Choroid plexus epithelial cell (primary cell): ENCODE data around the gene DUT.
A peak's percentile ranks its signal among the peaks of the same experiment; 100 is the strongest.
"Not testable (repeated sequence)": the region's sequence is repeated elsewhere in the genome, so short reads cannot be mapped to it uniquely, and the experiment has no call there.

Source experiments
- DNase-seq: peaks from one replicate; pipeline ENCODE4 v3.0.0-alpha.2; 2010; ENCODE audit warnings: low read depth
- H3K4me3 ChIP-seq: 2 replicates; pipeline ENCODE4 v1.5.1; 2011; ENCODE audit warnings: low read depth, mild to moderate bottlenecking, control low read depth, low read length, moderate library complexity
- TF ChIP-seq, protein P1 (sequence below): conservative IDR thresholded peaks from 2 replicates; pipeline ENCODE4 v1.5.1; 2011; ENCODE audit warnings: low read depth, mild to moderate bottlenecking, control low read depth, inconsistent platforms, low read length, moderate library complexity

Gene DUT

DNA sequence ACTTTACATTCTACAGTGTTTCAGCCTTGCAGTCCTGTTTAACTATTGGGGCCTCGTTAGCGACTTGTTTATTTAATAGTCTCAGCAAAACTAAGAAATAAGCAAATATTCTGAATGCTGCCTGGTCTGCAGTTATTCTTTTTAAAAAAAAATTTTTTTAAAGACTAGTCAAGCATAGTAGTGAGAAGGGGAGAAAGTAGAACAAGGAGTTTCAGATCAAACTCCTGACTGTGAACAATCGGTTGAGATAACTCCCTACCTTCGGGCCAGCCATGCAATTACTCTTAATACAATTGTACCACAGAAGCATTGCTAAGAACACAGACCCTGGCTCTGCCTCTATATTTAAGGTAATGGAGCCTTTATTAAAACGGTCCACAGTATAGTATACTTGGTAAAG, 5.8 kb upstream of the DUT start:
- no peak overlapping the region for H3K4me3 ChIP-seq
- TF ChIP-seq, protein P1, sequence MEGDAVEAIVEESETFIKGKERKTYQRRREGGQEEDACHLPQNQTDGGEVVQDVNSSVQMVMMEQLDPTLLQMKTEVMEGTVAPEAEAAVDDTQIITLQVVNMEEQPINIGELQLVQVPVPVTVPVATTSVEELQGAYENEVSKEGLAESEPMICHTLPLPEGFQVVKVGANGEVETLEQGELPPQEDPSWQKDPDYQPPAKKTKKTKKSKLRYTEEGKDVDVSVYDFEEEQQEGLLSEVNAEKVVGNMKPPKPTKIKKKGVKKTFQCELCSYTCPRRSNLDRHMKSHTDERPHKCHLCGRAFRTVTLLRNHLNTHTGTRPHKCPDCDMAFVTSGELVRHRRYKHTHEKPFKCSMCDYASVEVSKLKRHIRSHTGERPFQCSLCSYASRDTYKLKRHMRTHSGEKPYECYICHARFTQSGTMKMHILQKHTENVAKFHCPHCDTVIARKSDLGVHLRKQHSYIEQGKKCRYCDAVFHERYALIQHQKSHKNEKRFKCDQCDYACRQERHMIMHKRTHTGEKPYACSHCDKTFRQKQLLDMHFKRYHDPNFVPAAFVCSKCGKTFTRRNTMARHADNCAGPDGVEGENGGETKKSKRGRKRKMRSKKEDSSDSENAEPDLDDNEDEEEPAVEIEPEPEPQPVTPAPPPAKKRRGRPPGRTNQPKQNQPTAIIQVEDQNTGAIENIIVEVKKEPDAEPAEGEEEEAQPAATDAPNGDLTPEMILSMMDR = no peak
- DNase-seq = no peak

GRCh38 chr15:48326180-48326579, 5.0 kb upstream of the DUT start:
- DNase-seq, H3K4me3 ChIP-seq: not testable (repeated sequence)

DNA sequence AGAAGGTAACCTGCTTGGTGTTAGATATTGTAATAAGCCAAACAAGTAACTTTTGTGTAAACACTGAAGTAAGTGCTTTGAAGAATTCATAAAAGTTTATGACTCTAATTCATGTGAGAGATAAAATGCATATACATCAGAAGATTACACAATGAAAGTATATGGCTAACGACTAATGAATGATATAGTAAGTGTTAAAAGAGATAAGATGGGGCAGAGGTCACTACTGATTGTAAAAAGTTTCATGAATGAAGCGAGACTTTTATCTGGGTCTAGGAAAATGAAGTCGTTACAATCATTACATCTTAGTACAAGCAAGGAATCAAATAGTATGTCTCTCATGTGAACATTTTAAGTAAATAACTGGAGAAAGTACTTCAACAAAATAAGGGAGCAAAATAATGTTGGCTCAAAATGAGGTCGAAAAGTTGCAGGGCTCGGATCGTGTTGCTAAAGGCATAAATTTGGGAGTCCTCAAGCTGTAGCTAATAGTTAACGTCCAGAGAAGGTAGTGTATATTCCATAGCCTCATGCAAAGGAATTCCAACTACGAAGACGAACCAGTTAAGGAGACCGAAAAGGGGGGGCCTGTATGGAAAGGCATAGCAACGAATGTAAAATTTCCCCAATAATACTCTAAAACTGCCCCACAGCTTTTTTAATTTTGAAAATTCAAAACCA, 984 bp upstream of the DUT start:
- H3K4me3 ChIP-seq = peak overlapping the region; percentile 86
- peak; percentile 35 for DNase-seq
- TF ChIP-seq, protein P1 = no peak

- TF ChIP-seq, protein P1 = no peak
- H3K4me3 ChIP-seq = peak overlapping the region; percentile 86
- peak; percentile 63 for DNase-seq
Observed at GRCh38 chr15:48331796-48332641, 790 bp downstream of the DUT start.

GRCh38 chr15:48332642-48333034, 1.4 kb downstream of the DUT start:
- H3K4me3 ChIP-seq = peak overlapping the region; percentile 6
- DNase-seq = no peak
- TF ChIP-seq, protein P1 = no peak

GRCh38 chr15:48333540-48333939, 2.3 kb downstream of the DUT start:
- no peak overlapping the region for H3K4me3 ChIP-seq
- TF ChIP-seq, protein P1 = no peak

GRCh38 chr15:48334260-48334659, 3.0 kb downstream of the DUT start:
- TF ChIP-seq, protein P1 = peak; percentile 50
- DNase-seq = peak; percentile 78
- no peak overlapping the region for H3K4me3 ChIP-seq

More at GRCh38 chr15:48333540-48333939, 2.3 kb downstream of the DUT start:
- DNase-seq = no peak
